Choroid plexus epithelial cell (primary cell): ENCODE results near the gene BTBD10.
A peak's percentile ranks its signal among the peaks of the same experiment; 100 is the strongest.

Experiments used
- DNase-seq: peaks from one replicate; pipeline ENCODE4 v3.0.0-alpha.2; 2010; ENCODE audit warnings: low read depth
- H3K4me3 ChIP-seq: 2 replicates; pipeline ENCODE4 v1.5.1; 2011; ENCODE audit warnings: low read depth, mild to moderate bottlenecking, control low read depth, low read length, moderate library complexity
- CTCF ChIP-seq: conservative IDR thresholded peaks from 2 replicates; pipeline ENCODE4 v1.5.1; 2011; ENCODE audit warnings: low read depth, mild to moderate bottlenecking, control low read depth, inconsistent platforms, low read length, moderate library complexity

Gene BTBD10

GRCh38 chr11:13463779-13464290 is 813 bp upstream of the BTBD10 start:
- no peak for DNase-seq
- H3K4me3 ChIP-seq, result peak overlapping the region; percentile 90
- TF ChIP-seq CTCF, result no peak

- peak overlapping the region; percentile 90 for H3K4me3 ChIP-seq
- no peak for TF ChIP-seq CTCF
- DNase-seq, result no peak
Observed at GRCh38 chr11:13462311-13462900, 616 bp downstream of the BTBD10 start.

GRCh38 chr11:13461291-13461690 is 1.7 kb downstream of the BTBD10 start:
- no peak for DNase-seq
- no peak overlapping the region for H3K4me3 ChIP-seq
- TF ChIP-seq CTCF, result no peak

- TF ChIP-seq CTCF, result no peak
- H3K4me3 ChIP-seq, result no peak overlapping the region
- DNase-seq, result no peak
Observed at GRCh38 chr11:13450832-13451397, 12.1 kb downstream of the BTBD10 start.

GRCh38 chr11:13449522-13449921 is 13.5 kb downstream of the BTBD10 start:
- DNase-seq, result no peak
- TF ChIP-seq CTCF, result no peak
- H3K4me3 ChIP-seq, result no peak overlapping the region

- H3K4me3 ChIP-seq, result no peak overlapping the region
- TF ChIP-seq CTCF, result no peak
- DNase-seq, result peak; percentile 76
Observed at GRCh38 chr11:13448876-13449275, 14.1 kb downstream of the BTBD10 start.

- no peak overlapping the region for H3K4me3 ChIP-seq
- no peak for TF ChIP-seq CTCF
Observed at GRCh38 chr11:13446444-13446843, 16.6 kb downstream of the BTBD10 start.

More at GRCh38 chr11:13446444-13446843, 16.6 kb downstream of the BTBD10 start:
- peak; percentile 61 for DNase-seq
